ENCODE results near the gene USF2. TPM values are rescaled to one million over a fixed set of nuclear protein-coding genes. Genes with fewer than 3 reads are reported as not detected.

The USF2 gene
- polyA plus RNA-seq, 6 donors from 2014 or later, result 1.9 to 15.5 (median 10.4) TPM

DNA sequence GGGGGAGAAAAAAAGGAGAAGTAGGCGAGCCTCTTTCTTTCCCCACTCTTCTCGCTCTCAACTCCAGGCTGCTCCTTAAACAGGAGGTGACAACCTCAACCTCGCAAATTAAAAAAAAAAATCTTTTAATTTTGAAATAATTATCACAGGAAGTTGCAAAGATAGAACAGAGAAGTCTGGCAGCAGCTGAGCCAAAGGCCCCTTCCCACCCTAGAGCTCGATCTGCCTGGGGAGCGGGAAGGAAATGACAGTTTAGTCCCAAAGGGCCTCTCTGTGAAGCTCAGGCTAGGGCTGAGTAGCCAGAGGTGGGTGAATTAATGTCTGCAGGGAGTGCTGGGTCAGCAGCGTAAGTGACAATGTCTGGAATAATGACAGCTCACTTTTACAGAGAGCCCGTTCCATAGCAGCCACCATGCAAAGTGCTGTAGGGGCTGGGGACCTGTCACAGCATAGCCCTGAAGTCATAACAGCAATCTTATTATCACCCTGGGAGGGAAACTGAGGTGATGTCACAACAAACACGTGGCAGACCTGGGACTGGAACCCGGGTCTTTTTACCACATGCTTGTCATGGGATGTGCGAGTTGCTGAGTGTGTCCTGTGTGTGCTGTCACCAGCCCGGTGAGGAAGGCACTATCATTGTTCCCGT, 51.4 kb downstream of the USF2 start:
- Mint-ChIP-seq H3K27me3 (no peaks in the 10 kb centered on the region), H3K36me3 (no peaks in the 10 kb centered on the region), H3K4me3 (peak overlapping the region; percentile 74 to 89 (median 84)), H3K4me1 (peaks cover 61 to 94% (median 82%) of the 10 kb centered on the region in 3 donors), H3K27ac (peak overlapping the region; percentile 95 to 99 (median 98)), H3K9me3 (peaks cover 0 to 1% (median 0%) of the 10 kb centered on the region in 7 donors)
- peak; percentile 66 for DNase-seq
- peak; percentile 13 to 24 for ATAC-seq (ENCODE audit: low read depth in 2 of 2)

DNA sequence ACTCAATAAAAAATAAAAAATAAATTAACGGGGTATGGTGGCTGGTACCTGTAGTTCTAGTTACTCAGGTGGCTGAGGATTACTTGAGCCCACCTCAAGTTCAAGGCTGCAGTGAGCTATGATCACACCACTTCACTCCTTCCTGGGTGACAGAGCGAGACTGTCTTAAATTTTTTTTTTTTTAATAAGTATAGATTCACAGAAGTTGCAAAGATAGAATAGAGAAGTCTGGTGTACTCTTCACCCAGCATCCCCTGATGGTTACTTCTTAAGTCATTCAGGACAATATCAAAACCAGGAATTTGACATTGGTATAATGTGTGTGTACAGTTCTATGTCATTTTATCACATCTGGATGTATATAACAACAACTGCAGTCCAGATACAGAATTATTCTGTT, 52.5 kb downstream of the USF2 start:
- Mint-ChIP-seq H3K9me3 (peaks cover 0 to 1% (median 0%) of the 10 kb centered on the region in 7 donors), H3K27ac (peak overlapping the region; percentile 94 to 99 (median 98)), H3K27me3 (no peaks in the 10 kb centered on the region), H3K4me3 (peak overlapping the region; percentile 19 to 89 (median 78)), H3K36me3 (no peaks in the 10 kb centered on the region), H3K4me1 (peaks cover 65 to 94% (median 93%) of the 10 kb centered on the region in 3 donors)
- DNase-seq, result peak; percentile 46
- ATAC-seq (ENCODE audit: low read depth in 2 of 2), result peak; percentile 22 to 24

DNA sequence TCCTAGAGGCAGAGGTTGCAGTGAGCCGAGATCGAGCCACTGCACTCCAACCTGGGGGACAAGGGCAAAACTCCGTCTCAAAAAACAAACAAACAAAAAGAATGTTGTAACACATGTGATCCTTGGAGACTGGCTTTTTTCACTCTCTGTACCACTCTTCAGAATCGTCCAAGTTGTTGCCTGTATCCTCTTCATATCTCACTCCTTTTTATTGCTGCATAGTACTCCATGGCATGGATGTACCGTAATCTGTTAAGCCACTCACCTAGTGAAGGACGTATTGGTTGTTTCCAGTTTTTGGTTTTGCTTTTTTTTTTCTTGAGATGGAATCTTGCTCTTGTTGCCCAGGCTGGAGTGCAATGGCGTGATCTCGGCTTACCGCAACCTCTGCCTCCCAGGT, 53.3 kb downstream of the USF2 start:
- Mint-ChIP-seq H3K36me3 (no peaks in the 10 kb centered on the region), H3K27me3 (no peaks in the 10 kb centered on the region), H3K4me3 (peak overlapping the region in 7 of 8 donors; percentile 53 to 89 (median 80)), H3K4me1 (peaks cover 64 to 94% (median 90%) of the 10 kb centered on the region in 3 donors), H3K9me3 (peaks cover 0 to 1% (median 0%) of the 10 kb centered on the region in 7 donors), H3K27ac (peak overlapping the region; percentile 94 to 100 (median 98))
- ATAC-seq (ENCODE audit: low read depth in 2 of 2) (no peak), DNase-seq (no peak)

DNA sequence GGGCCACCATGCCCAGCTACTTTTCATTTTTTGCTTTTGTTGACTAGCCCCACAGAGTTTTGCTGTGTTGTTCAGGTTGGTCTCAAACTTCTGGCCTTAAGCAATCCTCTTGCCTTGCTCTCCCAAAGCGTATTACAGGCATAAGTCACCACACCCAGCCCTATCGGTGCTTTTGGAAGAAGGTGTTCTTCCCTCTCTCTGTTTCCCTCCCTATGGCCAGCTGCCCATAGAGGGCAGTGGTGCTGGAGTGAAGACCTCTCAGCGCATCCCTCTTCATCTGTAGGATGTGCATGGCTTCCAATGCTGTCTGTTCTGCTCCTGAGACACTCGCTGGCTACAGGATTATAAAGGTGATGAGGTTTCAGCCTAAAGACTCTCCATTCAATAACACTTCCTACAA, 58.9 kb downstream of the USF2 start:
- Mint-ChIP-seq H3K36me3 (peaks cover 14 to 19% of the 10 kb centered on the region in 2 donors), H3K27me3 (no peaks in the 10 kb centered on the region), H3K9me3 (peaks cover 0 to 1% (median 0%) of the 10 kb centered on the region in 7 donors), H3K4me1 (peaks cover 55 to 79% (median 76%) of the 10 kb centered on the region in 3 donors), H3K27ac (peak overlapping the region; percentile 60 to 99 (median 92)), H3K4me3 (peak overlapping the region in 7 of 8 donors; percentile 54 to 98 (median 83))
- ATAC-seq (ENCODE audit: low read depth in 2 of 2) (no peak), DNase-seq (no peak)

DNA sequence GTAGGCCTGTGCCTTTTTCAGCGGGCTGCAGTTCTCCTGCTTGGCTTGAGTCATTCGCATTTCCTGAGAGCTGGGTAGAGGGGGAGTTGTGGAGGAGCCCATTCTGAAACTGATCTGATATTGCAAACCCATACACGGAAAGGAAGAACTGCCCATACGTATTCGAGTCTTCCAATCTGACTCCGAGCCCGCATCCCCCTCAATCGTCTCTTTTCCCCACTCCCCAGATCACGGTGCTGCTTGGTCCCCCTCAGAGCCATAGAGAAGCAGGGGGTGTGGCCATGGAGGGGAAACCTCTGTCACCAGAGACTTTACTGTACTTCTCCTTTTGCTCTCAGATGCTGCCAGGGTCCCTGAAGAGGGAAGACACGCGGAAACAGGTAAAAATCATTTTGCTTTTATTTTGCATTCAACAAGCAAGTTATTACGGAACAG, 60.1 kb downstream of the USF2 start, which contains the start of gene CD22:
Gene CD22, plus strand, starts transcription at position 337 of the 435 bp plus-strand sequence. CDS start 2,854 bp downstream, outside the sequence.
- H3K36me3 Mint-ChIP-seq, result peaks cover 26 to 31% of the 10 kb centered on the region in 2 donors
- H3K27ac Mint-ChIP-seq, result peak within 1 kb of the TSS; percentile 91 to 99 (median 98)
- H3K4me3 Mint-ChIP-seq, result peak within 1 kb of the TSS; percentile 83 to 98 (median 94)
- DNase-seq, result peak; percentile 87
- no peaks in the 10 kb centered on the region for H3K27me3 Mint-ChIP-seq
- H3K9me3 Mint-ChIP-seq, result peaks cover 0 to 1% (median 0%) of the 10 kb centered on the region in 7 donors
- peaks cover 67 to 84% (median 80%) of the 10 kb centered on the region in 3 donors for H3K4me1 Mint-ChIP-seq
- peak; percentile 65 to 70 for ATAC-seq (ENCODE audit: low read depth in 2 of 2)

DNA sequence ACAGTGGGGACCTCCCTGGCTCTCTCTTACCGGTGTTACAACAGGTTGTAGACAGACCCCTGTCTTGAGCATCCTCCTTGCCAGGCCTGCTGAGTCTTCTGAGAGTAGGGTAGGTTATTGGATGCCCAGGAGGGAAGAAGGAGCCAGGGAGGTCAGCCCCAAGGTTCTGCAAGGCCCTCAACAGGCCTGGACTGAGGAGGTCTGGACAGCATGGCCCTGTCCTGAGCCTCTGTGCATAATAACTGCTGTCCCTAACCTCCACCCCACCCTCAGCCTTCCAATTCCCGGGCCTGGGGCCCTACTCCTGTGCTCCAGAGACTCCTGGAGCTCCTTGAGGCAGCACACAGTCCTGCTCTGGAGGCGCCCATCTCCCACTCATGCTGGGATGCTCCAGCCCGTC, 60.6 kb downstream of the USF2 start:
- DNase-seq (no peak), ATAC-seq (ENCODE audit: low read depth in 2 of 2) (peak; percentile 5 to 8)
- peaks cover 67 to 85% (median 80%) of the 10 kb centered on the region in 3 donors for H3K4me1 Mint-ChIP-seq
- no peaks in the 10 kb centered on the region for H3K27me3 Mint-ChIP-seq
- H3K36me3 Mint-ChIP-seq, result peaks cover 30 to 36% of the 10 kb centered on the region in 2 donors
- peak overlapping the region; percentile 61 to 99 (median 98) for H3K27ac Mint-ChIP-seq
- peaks cover 0 to 1% (median 0%) of the 10 kb centered on the region in 7 donors for H3K9me3 Mint-ChIP-seq
- peak overlapping the region; percentile 83 to 98 (median 94) for H3K4me3 Mint-ChIP-seq

Other genes starting within 250 kb of the USF2 start
- under 1 TPM in 4 of 6 donors, not detected in 2; 0.06 to 0.36 (median 0.28) TPM for gene SCN1B, start 238.5 kb upstream of the USF2 start, polyA plus RNA-seq (ENCODE audit: low read depth in 6 of 6)
- not detected for gene HPN, start 227.2 kb upstream of the USF2 start, polyA plus RNA-seq (ENCODE audit: low read depth in 6 of 6)
- gene FXYD3, start 153.1 kb upstream of the USF2 start, polyA plus RNA-seq (ENCODE audit: low read depth in 6 of 6), result not detected
- not detected for gene LGI4, start 133.9 kb upstream of the USF2 start, polyA plus RNA-seq (ENCODE audit: low read depth in 6 of 6)
- gene FXYD1, start 130.1 kb upstream of the USF2 start, polyA plus RNA-seq (ENCODE audit: low read depth in 6 of 6), result 1 to 10 TPM; 1.0 to 2.7 (median 1.2) TPM
- 1 to 10 TPM; 2.0 to 4.5 (median 3.4) TPM for gene FXYD7, start 125.7 kb upstream of the USF2 start, polyA plus RNA-seq (ENCODE audit: low read depth in 6 of 6)
- gene FXYD5, start 114.2 kb upstream of the USF2 start, polyA plus RNA-seq (ENCODE audit: low read depth in 6 of 6), result 100 to 1,000 TPM; 290 to 440 (median 351) TPM
- gene FAM187B, start 40.2 kb upstream of the USF2 start, polyA plus RNA-seq (ENCODE audit: low read depth in 6 of 6), result not detected
- 10 to 100 TPM; 11.7 to 46.3 (median 34.8) TPM for gene LSR, start 20.0 kb upstream of the USF2 start, polyA plus RNA-seq (ENCODE audit: low read depth in 6 of 6)
- under 1 TPM in 1 of 6 donors, not detected in 5; 0.12 TPM for gene HAMP, start 13.6 kb downstream of the USF2 start, polyA plus RNA-seq (ENCODE audit: low read depth in 6 of 6)
- gene MAG, start 23.2 kb downstream of the USF2 start, polyA plus RNA-seq (ENCODE audit: low read depth in 6 of 6), result under 1 TPM in 4 of 6 donors, not detected in 2; 0.12 to 0.41 (median 0.29) TPM
- 100 to 1,000 TPM; 364 to 971 (median 552) TPM for gene CD22, start 60.2 kb downstream of the USF2 start, polyA plus RNA-seq (ENCODE audit: low read depth in 6 of 6)
- gene FFAR1, start 78.9 kb downstream of the USF2 start, polyA plus RNA-seq (ENCODE audit: low read depth in 6 of 6), result 1 to 10 TPM in 2 of 6 donors, under 1 TPM in 4; 0.14 to 1.9 (median 0.75) TPM
- under 1 TPM in 1 of 6 donors, not detected in 5; 0.17 TPM for gene FFAR3, start 89.5 kb downstream of the USF2 start, polyA plus RNA-seq (ENCODE audit: low read depth in 6 of 6)
- not detected for gene GPR42, start 102.1 kb downstream of the USF2 start, polyA plus RNA-seq (ENCODE audit: low read depth in 6 of 6)
- gene FFAR2, start 179.3 kb downstream of the USF2 start, polyA plus RNA-seq (ENCODE audit: low read depth in 6 of 6), result not detected
- not detected for gene KRTDAP, start 221.5 kb downstream of the USF2 start, polyA plus RNA-seq (ENCODE audit: low read depth in 6 of 6)
- 1 to 10 TPM in 2 of 6 donors, not detected in 4; 2.6 to 3.1 TPM for gene DMKN, start 244.7 kb downstream of the USF2 start, polyA plus RNA-seq (ENCODE audit: low read depth in 6 of 6)